Effector memory CD4-positive, alpha-beta T cell (primary cell): ENCODE results near the gene TBCC.
"Not testable (repeated sequence)": the region's sequence is repeated elsewhere in the genome, so short reads cannot be mapped to it uniquely, and the experiment has no call there.

ENCODE experiments used
- DNase-seq, 3 donors: peaks; one replicate each; pipeline ENCODE4 v3.0.0-alpha.2; 2020
- H3K27ac ChIP-seq: 2 replicates; pipeline ENCODE4 v1.7.0; 2013; ENCODE audit warnings: mild to moderate bottlenecking, low read length, moderate library complexity; ENCODE audit not compliant: insufficient read depth, poor library complexity, severe bottlenecking
- H3K27me3 ChIP-seq: replicated peaks from 2 replicates; pipeline ENCODE4 v1.7.0; 2013; ENCODE audit warnings: mild to moderate bottlenecking, low read length; ENCODE audit not compliant: insufficient read depth, control insufficient read depth, poor library complexity, severe bottlenecking
- H3K36me3 ChIP-seq: 2 replicates; pipeline ENCODE4 v1.7.0; 2013; ENCODE audit warnings: mild to moderate bottlenecking, low read length, moderate library complexity; ENCODE audit not compliant: control insufficient read depth, insufficient read depth
- H3K4me1 ChIP-seq: 2 replicates; pipeline ENCODE4 v1.7.0; 2013; ENCODE audit warnings: low read length, mild to moderate bottlenecking; ENCODE audit not compliant: control insufficient read depth, insufficient read depth, poor library complexity, severe bottlenecking
- H3K4me3 ChIP-seq: 2 replicates; pipeline ENCODE4 v1.7.0; 2013; ENCODE audit warnings: low read length, low read depth, mild to moderate bottlenecking; ENCODE audit not compliant: insufficient read depth, poor library complexity, severe bottlenecking
- H3K9me3 ChIP-seq: 2 replicates; pipeline ENCODE4 v1.7.0; 2013; ENCODE audit warnings: mild to moderate bottlenecking, low read length, moderate library complexity; ENCODE audit not compliant: control insufficient read depth

TBCC gene

GRCh38 chr6:42783177-42783875 is 37.4 kb upstream of the TBCC start:
- Histone ChIP-seq H3K4me3 (peak overlapping the region; percentile 98), H3K27me3 (no peaks in the 10 kb centered on the region), H3K36me3 (peaks cover 4% of the 10 kb centered on the region), H3K9me3 (no peaks in the 10 kb centered on the region), H3K4me1 (peaks cover 29% of the 10 kb centered on the region), H3K27ac (peak overlapping the region; percentile 100)
- DNase-seq = peak; percentile 61 to 68 (median 63)

- Histone ChIP-seq H3K27me3 (no peaks in the 10 kb centered on the region), H3K36me3 (peaks cover 4% of the 10 kb centered on the region), H3K9me3 (no peaks in the 10 kb centered on the region), H3K4me1 (peaks cover 32% of the 10 kb centered on the region), H3K4me3 (peak overlapping the region; percentile 98), H3K27ac (peak overlapping the region; percentile 100)
- DNase-seq = peak; percentile 66 to 70 (median 68)
Observed at GRCh38 chr6:42782689-42783176, 36.8 kb upstream of the TBCC start.

- H3K9me3 ChIP-seq = no peaks in the 10 kb centered on the region
- no peaks in the 10 kb centered on the region for H3K27me3 ChIP-seq
- DNase-seq = peak; percentile 47 to 64 (median 55)
- H3K4me1 ChIP-seq = peaks cover 37% of the 10 kb centered on the region
- H3K36me3 ChIP-seq = peaks cover 4% of the 10 kb centered on the region
- peak within 1 kb of the TSS; percentile 100 for H3K27ac ChIP-seq
- H3K4me3 ChIP-seq = peak within 1 kb of the TSS; percentile 98
Observed at GRCh38 chr6:42781796-42782688, 36.1 kb upstream of the TBCC start, which contains the start of gene BICRAL. Gene BICRAL (plus strand): TSS chr6:42782052. CDS start chr6:42822023, 39,971 bp downstream.

GRCh38 chr6:42781546-42781795 is 35.6 kb upstream of the TBCC start:
- Histone ChIP-seq H3K36me3 (peaks cover 4% of the 10 kb centered on the region), H3K27me3 (no peaks in the 10 kb centered on the region), H3K9me3 (no peaks in the 10 kb centered on the region), H3K4me3 (peak overlapping the region; percentile 98), H3K4me1 (peaks cover 37% of the 10 kb centered on the region), H3K27ac (peak overlapping the region; percentile 100)
- DNase-seq = no peak

GRCh38 chr6:42779521-42779920 is 33.6 kb upstream of the TBCC start:
- no peak for DNase-seq
- Histone ChIP-seq H3K27me3 (no peaks in the 10 kb centered on the region), H3K4me1 (peaks cover 38% of the 10 kb centered on the region), H3K9me3 (no peaks in the 10 kb centered on the region), H3K4me3 (no peak overlapping the region), H3K27ac (no peak overlapping the region), H3K36me3 (peaks cover 4% of the 10 kb centered on the region)

GRCh38 chr6:42778122-42778521 is 32.2 kb upstream of the TBCC start:
- no peak for DNase-seq
- H3K36me3 ChIP-seq = no peaks in the 10 kb centered on the region
- no peaks in the 10 kb centered on the region for H3K27me3 ChIP-seq
- H3K9me3 ChIP-seq = no peaks in the 10 kb centered on the region
- no peak overlapping the region for H3K4me3 ChIP-seq
- peaks cover 52% of the 10 kb centered on the region for H3K4me1 ChIP-seq
- peak overlapping the region; percentile 1 for H3K27ac ChIP-seq

- Histone ChIP-seq H3K27ac (no peak overlapping the region), H3K4me1 (peaks cover 61% of the 10 kb centered on the region)
- no peak for DNase-seq
Observed at GRCh38 chr6:42777126-42777822, 31.4 kb upstream of the TBCC start.

GRCh38 chr6:42774821-42775487 is 29.1 kb upstream of the TBCC start:
- H3K27ac ChIP-seq = peak overlapping the region; percentile 86

More at GRCh38 chr6:42777126-42777822, 31.4 kb upstream of the TBCC start:
- no peak overlapping the region for H3K4me3 ChIP-seq
- no peaks in the 10 kb centered on the region for H3K36me3 ChIP-seq
- H3K27me3 ChIP-seq = no peaks in the 10 kb centered on the region
- H3K9me3 ChIP-seq = no peaks in the 10 kb centered on the region

GRCh38 chr6:42774201-42774600 is 28.3 kb upstream of the TBCC start:
- Histone ChIP-seq H3K27me3 (no peaks in the 10 kb centered on the region), H3K36me3 (no peaks in the 10 kb centered on the region), H3K9me3 (no peaks in the 10 kb centered on the region), H3K4me3 (peak overlapping the region; percentile 5), H3K4me1 (peaks cover 73% of the 10 kb centered on the region), H3K27ac (peak overlapping the region; percentile 86)
- peak in 1 of 3 donors; percentile 15 for DNase-seq

More at GRCh38 chr6:42774821-42775487, 29.1 kb upstream of the TBCC start:
- H3K27me3 ChIP-seq, H3K36me3 ChIP-seq, H3K9me3 ChIP-seq: not testable (repeated sequence)
- peak; percentile 4 to 39 (median 16) for DNase-seq
- peaks cover 67% of the 10 kb centered on the region for H3K4me1 ChIP-seq
- H3K4me3 ChIP-seq = peak overlapping the region; percentile 22
